Vagina (tissue), 2 donors: ENCODE measurements around the gene HCFC1.

Experiments used
- POLR2A ChIP-seq, 2 donors: fragments of 450-650 bp; IDR thresholded peaks; one replicate each; pipeline ENCODE4 v1.6.1; 2017; ENCODE audit warnings: antibody characterized with exemption in 2 of 2, mild to moderate bottlenecking in 2 of 2, moderate library complexity in 2 of 2
- POLR2AphosphoS5 ChIP-seq, 2 donors: sonication (generic); formaldehyde crosslinking; IDR thresholded peaks; one replicate each; pipeline ENCODE4 v1.9.0; 2017; ENCODE audit warnings: antibody characterized with exemption in 2 of 2, mild to moderate bottlenecking in 2 of 2, low read depth in 1 of 2; ENCODE audit not compliant: insufficient read depth in 1 of 2
- TF ChIP-seq, protein P1 (sequence below), 3 experiments: fragments of 450-650 bp in 2 of 3; fragments of 200-600 bp in 1 of 3; sonication (generic) in 1 of 3; IDR thresholded peaks; one replicate each; pipeline ENCODE4 v1.5.1; 2017 to 2019; ENCODE audit warnings: antibody characterized with exemption in 3 of 3, mild to moderate bottlenecking in 2 of 3, moderate library complexity in 2 of 3

DNA sequence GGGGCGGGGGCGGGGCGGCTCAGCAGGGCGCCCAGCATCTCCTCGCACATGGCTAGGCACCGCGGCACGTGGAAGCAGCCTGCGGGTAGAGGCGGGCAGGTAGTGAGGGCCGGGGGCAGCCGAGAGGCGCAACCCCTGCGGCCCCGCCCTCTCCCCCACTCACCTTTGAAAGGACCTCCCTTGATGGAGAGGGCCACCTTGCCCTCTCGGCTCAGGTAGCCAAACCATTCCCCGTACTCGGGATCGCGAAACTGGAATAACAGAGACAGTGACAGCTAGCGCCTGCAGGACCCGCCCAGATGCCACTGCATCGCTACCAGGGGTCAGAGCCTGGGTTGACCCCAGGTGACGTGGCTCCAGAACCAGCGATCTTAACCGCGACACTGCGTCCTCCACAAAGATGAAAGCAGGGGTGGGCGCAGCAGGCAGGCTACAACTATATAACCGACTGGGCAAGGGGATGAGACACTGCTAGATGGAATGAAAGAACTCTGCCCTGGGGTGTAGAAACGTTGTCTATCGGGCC, 36.2 kb downstream of the HCFC1 start:
- TF ChIP-seq, protein P1, sequence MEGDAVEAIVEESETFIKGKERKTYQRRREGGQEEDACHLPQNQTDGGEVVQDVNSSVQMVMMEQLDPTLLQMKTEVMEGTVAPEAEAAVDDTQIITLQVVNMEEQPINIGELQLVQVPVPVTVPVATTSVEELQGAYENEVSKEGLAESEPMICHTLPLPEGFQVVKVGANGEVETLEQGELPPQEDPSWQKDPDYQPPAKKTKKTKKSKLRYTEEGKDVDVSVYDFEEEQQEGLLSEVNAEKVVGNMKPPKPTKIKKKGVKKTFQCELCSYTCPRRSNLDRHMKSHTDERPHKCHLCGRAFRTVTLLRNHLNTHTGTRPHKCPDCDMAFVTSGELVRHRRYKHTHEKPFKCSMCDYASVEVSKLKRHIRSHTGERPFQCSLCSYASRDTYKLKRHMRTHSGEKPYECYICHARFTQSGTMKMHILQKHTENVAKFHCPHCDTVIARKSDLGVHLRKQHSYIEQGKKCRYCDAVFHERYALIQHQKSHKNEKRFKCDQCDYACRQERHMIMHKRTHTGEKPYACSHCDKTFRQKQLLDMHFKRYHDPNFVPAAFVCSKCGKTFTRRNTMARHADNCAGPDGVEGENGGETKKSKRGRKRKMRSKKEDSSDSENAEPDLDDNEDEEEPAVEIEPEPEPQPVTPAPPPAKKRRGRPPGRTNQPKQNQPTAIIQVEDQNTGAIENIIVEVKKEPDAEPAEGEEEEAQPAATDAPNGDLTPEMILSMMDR (IDR thresholded peaks at IDR 0.05): no peak
- TF ChIP-seq POLR2A (IDR thresholded peaks at IDR 0.05): no peak
- no peak for TF ChIP-seq POLR2AphosphoS5 (IDR thresholded peaks at IDR 0.05; ENCODE audit: insufficient read depth in 1 of 2, low read depth in 1 of 2)
